Heart left ventricle (tissue), 13 donors: ENCODE results near the gene OR52N4.

ENCODE experiments used
- POLR2A ChIP-seq, 2 donors: fragments of 450-650 bp; IDR thresholded peaks; one replicate each; pipeline ENCODE4 v1.6.1; 2017; ENCODE audit warnings: antibody characterized with exemption in 2 of 2, mild to moderate bottlenecking in 2 of 2, moderate library complexity in 2 of 2
- TF ChIP-seq, protein P1 (sequence below), 12 donors: fragments of 200-600 bp; sonication (generic) in 4 of 12; IDR thresholded peaks; one replicate each; pipeline versions ENCODE4 v1.5.0 to v1.8.0; 2018 to 2022; ENCODE audit warnings: antibody characterized with exemption in 12 of 12, mild to moderate bottlenecking in 5 of 12
- donor health status: ischemic (EF 13 %, LVEDD 7.1; RV severe dilation, severe dysfunction).
- donor health status: DM: no; HTN: yes; CAD: no.
- donor health status: DM: no; HTN: no; CAD: no.
- donor health status: ischemic (EF 25% LVEDD 6.9; RV normal size, moderate dysfunction).
- donor health status: ischemic (EF 25% LVEDD 5.7; RV mildly dilated, moderate dysfunction).
- donor health status: ischemic (EF 35%, LVEDD 5.7; RV mildly dilated, moderate dysfunction).
- donor health status: nonischemic (EF 11% LVEDD 7.7; RV severe dilation, severe dysfunction).
- donor health status: DM: yes; HTN: yes; CAD: no.
- donor health status: PGD.
- donor health status: ischemic (EF 29% LVEDD 5.4; RV normal size, mild dysfunction).
- donor health status: nonischemic (EF 23%, LVEDD 6.1; RV moderate dilation, normal function).

DNA sequence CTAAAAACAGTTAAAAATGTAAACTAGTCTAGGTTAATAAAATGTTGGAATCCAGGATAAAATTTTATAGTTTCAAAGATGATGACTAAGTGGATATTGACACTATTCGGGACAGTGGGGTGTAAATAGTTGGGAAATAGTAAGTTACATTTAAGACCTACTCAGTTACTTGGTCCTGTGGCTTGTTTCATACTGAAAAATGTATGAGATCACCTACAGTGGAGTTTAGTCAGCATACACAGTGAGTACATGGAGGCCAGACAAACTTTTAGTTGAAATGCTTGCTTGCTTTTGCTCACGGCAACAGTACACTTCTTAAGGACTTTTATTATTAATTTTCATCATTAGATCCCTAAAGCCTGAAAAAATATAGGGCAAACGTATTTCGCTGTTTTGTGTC lies 48.4 kb upstream of the OR52N4 start:
- TF ChIP-seq, protein P1, sequence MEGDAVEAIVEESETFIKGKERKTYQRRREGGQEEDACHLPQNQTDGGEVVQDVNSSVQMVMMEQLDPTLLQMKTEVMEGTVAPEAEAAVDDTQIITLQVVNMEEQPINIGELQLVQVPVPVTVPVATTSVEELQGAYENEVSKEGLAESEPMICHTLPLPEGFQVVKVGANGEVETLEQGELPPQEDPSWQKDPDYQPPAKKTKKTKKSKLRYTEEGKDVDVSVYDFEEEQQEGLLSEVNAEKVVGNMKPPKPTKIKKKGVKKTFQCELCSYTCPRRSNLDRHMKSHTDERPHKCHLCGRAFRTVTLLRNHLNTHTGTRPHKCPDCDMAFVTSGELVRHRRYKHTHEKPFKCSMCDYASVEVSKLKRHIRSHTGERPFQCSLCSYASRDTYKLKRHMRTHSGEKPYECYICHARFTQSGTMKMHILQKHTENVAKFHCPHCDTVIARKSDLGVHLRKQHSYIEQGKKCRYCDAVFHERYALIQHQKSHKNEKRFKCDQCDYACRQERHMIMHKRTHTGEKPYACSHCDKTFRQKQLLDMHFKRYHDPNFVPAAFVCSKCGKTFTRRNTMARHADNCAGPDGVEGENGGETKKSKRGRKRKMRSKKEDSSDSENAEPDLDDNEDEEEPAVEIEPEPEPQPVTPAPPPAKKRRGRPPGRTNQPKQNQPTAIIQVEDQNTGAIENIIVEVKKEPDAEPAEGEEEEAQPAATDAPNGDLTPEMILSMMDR (IDR thresholded peaks at IDR 0.05), result no peak
- TF ChIP-seq POLR2A (IDR thresholded peaks at IDR 0.05), result no peak
